GM19468 (cell line): ENCODE data around the gene HTR2B.

Experiments
- ATAC-seq: cut with Tn5 transposase; IDR thresholded peaks from one replicate; pipeline ENCODE4 v1.9.1; 2021; ENCODE audit warnings: mild to moderate bottlenecking, moderate library complexity, moderate number of reproducible peaks; ENCODE audit not compliant: unreplicated experiment; ENCODE audit errors: extremely low read depth

HTR2B gene

DNA sequence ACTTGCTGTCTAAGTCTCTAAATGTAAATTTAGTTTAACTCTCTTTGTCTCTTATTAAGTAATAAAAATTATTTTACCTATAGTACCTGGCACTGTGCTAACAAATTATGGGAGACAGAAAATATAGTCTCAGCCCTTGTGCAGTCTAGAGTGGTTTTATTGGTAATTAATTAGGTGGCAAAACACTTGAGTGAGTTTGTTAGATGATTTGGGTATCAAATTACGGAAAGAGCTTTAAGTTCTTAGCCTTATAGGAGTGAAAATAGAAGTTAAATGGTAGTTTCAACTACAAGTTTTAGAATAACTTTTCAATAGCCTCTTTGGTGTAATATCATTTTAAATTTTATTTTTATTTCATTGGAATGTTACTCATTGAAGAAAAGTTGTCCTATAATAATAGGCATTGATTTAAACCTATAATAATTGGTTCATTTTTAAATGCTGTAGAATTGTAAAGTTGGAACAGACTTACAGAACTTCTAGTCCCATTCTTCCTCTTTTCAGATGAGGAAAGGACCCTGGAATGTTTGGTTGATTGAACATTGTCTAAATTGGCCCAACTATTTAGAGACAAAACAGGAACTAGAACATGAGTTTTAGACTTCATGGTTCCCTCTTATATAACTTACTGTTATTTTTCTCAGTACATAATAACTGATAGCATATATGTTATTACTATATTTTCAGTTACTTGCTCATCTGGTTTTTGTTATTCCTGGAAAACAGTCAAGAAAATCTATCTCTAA lies 10.2 kb upstream of the HTR2B start:
- no peak for ATAC-seq

DNA sequence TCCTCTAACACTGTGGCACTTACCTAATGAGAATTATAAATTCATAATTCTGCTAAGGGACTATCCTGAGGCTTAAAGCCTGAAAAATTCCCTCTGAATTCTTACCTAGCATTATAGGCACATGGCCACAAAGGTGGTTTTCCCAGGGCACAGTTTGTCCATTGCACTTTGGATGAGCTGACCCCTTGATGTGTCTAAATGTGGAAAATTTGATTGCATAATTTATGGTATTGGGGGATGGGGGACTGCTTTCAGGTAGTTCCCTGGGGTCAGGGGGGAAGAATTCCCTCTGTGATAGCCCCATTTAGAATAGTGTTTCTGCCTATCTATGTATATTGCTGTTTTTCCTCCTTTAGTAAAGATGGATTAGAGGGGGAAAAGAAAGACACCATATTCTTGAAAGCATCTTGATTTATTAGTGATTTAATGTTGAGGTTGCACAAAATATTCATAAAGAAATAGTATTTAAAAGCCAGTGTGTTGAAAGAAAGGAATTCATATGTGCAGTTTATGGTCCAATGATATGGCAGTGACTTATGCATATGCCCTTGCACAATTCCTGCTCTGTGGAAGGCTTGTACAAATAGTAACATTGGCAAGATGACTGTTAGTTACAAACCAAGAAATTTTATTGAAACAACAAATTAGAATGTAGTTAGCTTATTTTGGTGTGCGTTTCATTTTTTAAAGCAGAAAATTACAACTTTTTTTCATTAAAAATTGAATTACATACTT lies 8.7 kb upstream of the HTR2B start:
- ATAC-seq = no peak

DNA sequence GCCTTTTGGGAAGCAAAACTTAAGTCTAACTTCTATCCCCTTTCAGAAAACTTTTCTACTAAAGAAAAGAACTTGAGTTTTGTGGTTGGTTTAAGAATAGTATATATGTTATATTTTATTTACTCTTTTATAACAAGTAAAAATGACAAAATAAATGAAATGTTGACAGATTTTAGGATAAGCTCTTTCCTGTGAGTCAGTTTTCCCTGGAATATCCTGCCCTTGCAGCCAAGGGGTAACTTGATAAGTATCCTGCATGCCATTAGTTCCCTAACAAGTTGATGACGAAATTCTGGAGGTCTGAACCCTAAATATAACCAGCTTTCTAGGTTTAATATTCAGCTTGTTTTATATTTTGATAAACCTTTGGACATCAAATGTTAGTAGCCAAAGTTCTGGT lies 7.3 kb upstream of the HTR2B start:
- ATAC-seq = no peak

DNA sequence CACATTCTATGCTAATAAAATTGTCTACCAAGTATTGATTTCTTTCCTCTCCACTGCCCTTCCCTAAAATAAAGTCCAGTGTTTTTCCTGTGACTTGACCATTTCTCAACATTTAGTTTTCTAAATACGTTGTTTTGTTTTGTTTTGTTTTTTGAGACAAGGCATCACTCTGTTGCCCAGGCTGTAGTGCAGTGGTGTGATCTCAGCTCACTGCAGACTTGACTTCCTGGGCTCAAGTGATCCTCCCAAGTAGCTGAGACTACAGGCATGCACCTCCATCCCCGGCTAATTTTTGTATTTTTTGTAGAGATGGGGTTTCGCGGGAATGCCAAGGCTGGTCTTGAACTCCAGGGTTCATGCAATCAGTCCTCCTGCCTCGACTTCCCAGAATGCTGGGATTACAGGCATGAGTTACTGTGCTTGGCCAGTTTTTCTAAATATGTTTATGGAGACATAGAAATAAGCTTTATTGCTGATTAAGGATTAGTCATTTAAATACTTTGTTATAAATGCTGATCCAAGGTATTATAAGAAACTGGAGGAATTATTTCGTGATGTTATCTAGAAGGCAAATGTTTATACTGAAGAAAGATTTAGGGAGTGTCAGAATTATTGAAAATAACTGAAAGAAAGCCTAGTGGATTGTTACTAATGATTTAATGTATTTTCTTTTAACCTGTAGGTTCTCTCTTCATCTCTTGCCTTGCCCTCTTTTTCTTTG lies 5.7 kb upstream of the HTR2B start:
- ATAC-seq = no peak

DNA sequence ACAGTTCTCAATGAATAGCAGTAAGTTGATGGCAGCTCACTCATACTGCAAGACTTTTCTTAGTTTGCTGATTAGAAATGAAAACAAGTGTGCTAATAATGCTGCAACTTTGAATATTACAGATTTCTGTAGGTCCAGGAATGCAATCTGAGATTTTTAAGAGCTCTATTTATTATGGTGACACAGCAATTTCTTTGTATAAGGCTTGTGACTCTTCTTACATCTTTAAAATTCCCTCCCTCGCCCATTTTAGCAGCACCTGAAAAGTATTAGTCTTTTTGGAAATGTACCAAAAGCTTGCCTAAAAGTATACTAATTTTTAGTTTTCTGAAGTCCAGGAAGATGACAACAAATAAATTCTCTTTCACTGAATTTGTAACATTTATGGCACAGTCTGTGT lies 4.4 kb upstream of the HTR2B start:
- ATAC-seq = no peak

DNA sequence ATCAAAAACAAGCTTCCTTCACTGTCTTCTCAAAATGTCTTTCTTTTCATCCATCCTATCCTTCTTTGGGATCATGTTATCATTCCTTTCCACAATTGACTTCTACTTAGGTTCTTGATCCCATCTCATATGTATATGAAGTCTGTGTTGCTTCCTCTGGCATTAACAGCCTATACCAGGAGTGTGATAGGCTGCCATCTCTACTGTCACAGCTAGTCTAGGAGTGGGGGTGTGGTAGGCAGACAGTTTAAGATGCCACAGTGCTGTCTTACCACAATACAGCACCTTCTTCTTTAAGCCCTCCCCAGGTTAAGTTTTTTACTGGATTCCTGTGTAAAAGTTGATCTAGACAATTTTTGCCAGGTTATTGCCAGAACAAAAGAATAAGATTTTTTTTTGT lies 3.7 kb upstream of the HTR2B start:
- ATAC-seq = no peak

DNA sequence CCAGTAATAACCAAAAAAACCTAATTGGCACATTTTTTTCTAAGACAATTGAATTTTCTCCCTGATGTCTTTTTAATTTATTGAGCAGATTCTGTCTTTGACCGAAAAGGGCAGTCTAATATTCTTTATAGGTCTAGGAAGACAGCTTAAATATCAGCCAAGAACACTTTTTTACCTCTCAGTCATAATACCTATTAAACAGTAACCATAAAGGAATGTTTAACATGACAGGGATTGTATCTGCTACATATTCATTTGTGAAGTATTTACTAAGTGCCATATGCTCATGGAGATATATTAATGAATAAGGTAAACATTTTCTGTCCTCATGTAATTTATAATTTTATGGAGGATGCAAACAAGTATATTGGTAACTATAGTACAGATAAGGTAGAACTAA lies 3.1 kb upstream of the HTR2B start:
- no peak for ATAC-seq

DNA sequence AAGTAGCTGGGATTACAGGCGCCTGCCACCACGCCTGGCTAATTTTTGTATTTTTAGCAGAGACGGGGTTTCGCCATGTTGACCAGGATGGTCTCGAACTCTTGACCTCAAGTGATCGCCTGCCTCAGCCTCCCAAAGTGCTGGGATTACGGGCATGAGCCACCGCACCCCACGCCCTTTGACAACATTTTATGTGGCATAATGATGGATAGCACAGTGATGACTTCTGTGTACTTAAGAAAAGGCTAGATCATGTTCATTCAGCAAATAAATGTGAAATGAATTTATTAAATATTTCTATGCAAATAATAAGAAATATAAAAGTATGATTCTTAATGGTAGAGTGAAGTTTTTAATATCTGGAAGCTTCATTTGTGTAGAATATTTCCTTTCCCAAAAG lies 2.6 kb upstream of the HTR2B start:
- no peak for ATAC-seq

DNA sequence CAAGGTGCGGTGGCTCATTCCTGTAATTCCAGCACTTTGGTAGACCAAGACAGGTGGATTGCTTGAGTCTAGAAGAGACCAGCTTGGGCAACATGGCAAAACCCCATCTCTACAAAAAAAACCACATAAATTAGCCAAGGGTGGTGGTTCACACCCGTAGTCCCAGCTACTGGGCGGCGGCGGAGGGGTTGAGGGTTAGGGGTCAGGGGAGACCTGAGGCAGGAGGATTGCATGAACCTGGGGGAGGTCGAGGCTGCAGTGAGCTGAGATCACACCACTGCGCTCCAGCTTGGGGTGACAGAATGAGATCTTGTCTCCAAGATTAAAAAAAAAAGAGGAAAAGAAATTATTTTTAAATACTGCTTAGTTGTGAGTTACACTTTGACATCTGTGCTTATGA lies 1.3 kb upstream of the HTR2B start:
- no peak for ATAC-seq

DNA sequence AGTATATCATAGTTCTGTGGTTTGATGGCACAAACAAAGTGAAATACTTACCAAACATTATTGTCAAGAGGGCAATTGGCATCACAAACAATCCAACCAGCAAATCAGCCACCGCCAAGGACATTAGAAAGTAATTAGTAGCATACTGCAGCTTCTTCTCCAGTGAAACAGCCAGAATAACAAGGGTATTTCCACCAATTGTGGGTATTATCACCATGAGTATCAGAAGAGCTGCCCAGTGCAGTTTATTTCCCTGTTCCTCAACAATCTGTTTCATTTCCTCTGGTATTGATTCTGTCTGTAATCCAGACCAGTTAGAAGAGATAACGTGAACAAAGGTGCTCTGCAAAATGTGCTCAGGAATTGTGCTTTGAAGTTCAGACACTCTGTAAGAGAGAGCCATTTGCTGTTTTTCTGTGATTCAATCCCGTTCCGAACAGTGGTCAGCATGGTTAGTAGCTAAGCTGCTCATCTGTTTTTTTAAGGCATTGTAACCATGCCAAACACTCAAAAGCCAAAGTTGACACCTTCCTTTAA lies 1.4 kb downstream of the HTR2B start:
- ATAC-seq = no peak

DNA sequence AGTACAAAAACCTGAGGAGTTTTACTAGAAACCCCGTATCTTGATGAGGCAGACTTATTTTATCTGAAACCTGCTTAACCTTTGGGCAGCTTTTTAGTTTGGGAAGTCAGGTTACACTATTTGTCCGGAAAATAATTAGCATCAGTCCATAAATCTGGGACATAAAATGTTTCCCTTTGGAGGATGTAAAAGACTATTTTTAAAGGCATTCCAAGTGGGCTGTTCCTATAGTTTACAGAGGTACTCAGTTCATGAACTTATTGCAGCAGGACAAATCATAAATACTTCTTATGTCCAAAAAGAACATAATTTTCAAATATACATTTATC lies 6.3 kb downstream of the HTR2B start:
- no peak for ATAC-seq

DNA sequence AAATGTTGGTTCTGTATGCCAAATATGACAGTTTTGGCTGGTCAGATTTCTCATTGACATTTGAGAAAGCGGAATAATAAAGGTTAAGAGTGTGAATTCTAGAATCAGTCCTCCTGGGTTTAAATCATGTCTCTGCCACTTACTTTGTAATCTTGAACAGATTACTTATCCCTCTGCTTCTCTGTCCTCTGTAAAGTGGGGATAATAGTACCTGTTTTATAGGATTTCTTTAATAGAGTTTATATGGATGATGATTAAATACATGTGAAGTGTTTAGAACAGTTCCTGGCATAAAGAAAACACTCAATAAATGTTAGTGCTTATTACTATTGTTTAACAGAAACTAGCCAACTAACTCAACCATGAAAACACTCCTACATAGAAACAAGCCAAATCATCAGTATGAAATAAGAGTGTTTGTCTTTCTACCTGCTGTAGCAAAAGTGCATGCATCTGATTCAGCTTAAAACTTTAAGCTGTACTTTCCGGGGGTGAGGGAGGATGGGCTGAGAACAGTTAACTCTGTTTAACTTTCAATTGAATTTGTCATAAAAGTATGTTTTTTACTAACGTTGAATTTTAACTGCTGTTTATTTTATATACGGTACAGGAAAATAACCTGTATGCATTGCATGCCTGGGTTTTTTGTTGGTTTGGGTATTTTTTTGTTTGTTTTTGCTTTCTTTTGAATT lies 6.8 kb downstream of the HTR2B start:
- no peak for ATAC-seq

DNA sequence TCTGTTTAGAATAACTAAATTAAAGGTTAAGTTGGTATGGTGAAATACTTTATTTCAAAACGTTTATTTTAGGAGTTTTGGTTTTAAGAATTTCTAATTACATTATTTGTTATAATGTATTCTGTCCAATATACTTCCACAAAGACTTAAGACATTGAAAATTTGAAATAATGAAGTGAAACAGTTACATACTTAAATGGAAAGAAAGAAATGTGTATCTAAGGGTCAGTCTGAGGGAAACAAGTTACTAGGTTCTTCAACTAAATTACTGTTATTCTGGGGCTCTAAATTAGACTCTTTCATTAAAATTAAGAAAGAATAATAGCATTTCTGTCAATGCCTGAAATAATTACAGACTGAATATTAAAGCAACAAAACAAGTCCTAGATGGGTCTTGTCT lies 7.7 kb downstream of the HTR2B start:
- ATAC-seq = no peak

DNA sequence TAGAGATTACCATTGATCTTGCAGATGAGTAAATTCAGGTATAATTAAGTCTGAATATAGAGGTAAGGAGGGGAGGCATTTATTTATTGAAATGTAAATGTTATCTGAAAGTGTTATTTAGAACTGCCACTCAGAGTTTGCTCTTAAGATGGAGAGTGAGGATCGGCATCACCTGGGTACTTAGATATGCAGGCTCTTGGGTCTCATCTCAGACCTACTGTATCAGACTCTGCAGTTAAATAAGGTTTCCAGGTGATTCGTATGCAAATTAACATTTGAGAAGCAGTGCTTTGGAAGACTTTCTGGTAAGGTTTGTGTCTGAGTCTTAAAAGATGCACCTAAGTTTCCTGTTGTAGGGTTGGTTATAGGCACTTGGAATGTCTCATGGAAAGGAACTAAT lies 9.2 kb downstream of the HTR2B start:
- no peak for ATAC-seq

DNA sequence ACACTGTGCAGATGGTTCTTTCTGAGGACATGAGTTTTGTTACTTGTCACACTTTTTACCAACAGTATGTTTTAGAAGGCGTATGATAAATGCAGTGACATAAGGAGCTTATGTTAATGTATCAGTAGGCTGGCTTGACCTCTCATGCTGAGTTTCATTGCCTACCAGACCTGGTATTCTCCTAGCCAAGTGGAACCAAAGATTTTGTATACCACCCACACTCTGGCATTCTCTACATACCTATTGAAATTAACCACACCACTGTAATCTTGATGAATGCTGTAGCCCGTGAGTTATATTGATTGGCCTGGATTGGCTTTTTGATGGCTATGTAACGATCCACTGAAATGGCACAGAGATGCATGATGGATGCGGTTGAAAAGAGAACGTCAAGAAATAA lies 11.4 kb downstream of the HTR2B start:
- no peak for ATAC-seq

DNA sequence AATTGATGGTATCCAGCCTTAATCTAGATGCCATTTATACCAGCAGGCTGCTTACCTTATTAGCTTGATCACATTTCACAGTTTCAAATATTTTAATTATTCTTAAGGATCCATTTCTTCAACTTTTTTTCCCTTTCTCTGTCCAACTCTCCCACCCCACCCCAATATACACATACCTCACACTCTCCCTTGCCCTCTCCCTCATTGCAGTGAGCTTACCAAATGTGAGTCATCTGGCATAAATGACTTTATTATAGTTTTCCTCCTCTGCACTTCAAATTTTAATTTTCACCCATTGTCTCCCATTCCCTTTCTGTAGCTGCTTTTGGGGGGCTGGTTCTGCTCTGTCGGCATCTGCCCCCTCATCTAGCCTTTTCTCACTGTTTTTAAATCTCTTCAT lies 12.9 kb downstream of the HTR2B start:
- no peak for ATAC-seq

DNA sequence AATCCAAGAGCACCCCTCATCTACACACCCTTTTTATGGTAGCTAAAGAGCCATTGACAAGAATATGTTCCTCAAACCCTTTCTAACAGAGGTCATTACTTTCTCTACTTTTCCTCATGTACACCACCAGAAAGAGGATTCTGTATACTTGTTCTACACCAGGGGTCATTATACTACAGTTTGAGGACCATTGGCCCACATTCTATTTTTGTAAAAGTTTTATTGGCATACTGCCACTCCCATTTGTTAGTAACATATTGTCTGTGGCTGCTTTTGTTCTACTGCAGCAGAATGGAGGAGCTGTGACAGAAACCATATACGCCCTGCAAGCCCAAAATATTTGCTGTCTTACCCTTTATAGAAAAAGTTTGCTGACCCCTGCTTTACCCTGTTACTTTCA lies 14.3 kb downstream of the HTR2B start:
- ATAC-seq = no peak

DNA sequence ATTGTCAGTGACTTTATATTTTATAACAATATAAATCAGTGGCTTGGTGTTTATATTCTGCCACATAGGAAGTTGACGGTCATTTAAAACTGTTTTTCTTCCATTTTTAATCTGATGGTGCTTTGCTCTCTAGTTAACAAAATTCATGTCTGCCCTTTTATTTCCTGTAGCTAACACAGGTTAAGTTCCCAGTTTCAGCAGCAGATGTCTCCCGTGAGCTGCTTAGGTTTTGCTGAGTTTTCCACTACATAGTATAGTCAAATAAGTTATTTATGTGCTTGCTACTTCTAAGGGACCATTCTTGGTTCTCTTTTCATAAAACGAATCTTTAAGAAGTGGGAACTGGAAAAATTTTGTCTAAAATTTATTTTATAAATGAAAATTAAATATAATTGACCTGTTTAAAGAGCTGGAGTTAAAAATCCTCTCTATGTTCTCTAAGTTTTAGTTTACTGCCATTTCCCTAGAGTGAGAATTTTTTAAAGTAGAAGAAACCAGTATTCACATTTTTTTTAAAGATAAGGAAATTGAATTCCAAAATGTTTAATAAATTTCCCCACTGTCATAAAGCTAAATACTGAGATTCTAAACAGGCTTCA lies 20.6 kb downstream of the HTR2B start:
- no peak for ATAC-seq

DNA sequence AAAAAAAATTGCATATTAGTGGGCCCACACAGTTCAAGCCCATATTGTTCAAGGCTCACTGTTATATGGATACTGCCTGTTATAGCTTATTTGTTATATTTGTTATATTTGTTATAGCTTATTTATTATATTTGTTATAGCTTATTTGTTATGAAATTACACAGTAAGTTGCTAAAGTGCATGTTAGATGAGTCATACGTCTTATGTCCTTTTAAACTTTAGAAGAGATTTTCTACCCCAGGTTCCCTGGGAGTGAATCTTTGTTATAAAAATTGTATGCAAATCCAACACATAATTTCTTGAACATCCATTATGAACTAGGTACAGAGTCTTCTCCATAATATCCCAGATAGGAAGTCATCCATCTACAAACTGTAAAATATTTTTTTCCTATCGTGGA lies 22.1 kb downstream of the HTR2B start:
- ATAC-seq = no peak

DNA sequence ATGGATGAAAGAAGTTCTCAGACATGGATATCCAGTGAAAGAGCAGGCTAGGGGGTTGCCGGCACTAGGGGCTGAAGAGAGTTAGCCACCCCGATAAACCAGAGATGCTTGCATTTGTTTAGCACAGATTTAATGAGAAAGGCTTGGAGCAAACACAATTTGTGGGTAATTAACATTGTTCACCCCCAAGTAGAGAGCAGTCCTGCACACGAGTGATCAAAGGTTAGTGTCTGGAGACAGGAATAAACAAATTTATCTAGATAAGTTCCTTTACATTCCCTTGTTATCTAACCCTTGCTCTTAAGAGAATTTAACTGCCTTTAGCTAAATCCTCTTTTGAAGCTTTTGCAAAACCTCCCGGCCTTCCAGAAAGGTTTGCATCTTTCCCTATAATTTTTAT lies 23.9 kb downstream of the HTR2B start:
- no peak for ATAC-seq
